ENCODE data around the gene ALDH1A3. TPM values are rescaled to one million over a fixed set of nuclear protein-coding genes. Genes with fewer than 3 reads are reported as not detected.

Gene ALDH1A3
- total RNA-seq, 1 donor from 2014 or later, result not detected

DNA sequence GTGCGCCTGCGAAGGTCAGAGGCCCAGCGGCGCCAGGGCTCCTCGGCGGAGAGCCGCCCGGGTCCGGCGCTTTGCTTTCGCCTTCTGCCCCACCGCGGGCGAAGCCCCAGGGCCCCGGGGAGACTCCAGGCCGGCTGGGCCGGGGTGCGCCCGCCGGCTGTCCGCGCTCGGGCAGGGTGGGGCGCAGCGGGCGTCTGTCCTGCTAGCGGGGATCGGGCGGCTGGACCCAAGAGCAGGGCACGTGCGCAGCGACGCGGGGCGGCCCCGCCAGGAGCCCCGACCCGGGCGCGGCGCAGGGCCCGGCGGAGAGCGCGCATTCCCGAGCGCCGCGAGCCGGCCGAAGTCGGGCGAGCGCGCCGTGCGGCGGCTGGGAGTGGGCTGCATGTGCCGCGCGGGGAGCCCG is 569 bp upstream of the ALDH1A3 start:
- no peaks in the 10 kb centered on the region for H3K9me3 Mint-ChIP-seq
- POLR2A ChIA-PET, result no interaction called here
- H3K4me1 Mint-ChIP-seq, result peaks cover 14% of the 10 kb centered on the region
- CTCF ChIA-PET, result interaction anchor here (1.6 kb wide), 1 partner anchor 128 kb away, joined by 3 read pairs; no protein-coding TSS in a partner anchor
- DNase-seq (no peak), ATAC-seq (ENCODE audit: low read depth) (no peak)
- peaks cover 65% of the 10 kb centered on the region for H3K27me3 Mint-ChIP-seq
- H3K36me3 Mint-ChIP-seq (ENCODE audit: low read depth), result no peaks in the 10 kb centered on the region
- intact Hi-C loops (cut with micrococcal nuclease), result loop anchor here (10.0 kb wide), 1 partner anchor 534 kb away; the partner anchor contains the start of gene ADAMTS17
- TF ChIP-seq, protein P1, sequence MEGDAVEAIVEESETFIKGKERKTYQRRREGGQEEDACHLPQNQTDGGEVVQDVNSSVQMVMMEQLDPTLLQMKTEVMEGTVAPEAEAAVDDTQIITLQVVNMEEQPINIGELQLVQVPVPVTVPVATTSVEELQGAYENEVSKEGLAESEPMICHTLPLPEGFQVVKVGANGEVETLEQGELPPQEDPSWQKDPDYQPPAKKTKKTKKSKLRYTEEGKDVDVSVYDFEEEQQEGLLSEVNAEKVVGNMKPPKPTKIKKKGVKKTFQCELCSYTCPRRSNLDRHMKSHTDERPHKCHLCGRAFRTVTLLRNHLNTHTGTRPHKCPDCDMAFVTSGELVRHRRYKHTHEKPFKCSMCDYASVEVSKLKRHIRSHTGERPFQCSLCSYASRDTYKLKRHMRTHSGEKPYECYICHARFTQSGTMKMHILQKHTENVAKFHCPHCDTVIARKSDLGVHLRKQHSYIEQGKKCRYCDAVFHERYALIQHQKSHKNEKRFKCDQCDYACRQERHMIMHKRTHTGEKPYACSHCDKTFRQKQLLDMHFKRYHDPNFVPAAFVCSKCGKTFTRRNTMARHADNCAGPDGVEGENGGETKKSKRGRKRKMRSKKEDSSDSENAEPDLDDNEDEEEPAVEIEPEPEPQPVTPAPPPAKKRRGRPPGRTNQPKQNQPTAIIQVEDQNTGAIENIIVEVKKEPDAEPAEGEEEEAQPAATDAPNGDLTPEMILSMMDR (IDR thresholded peaks at IDR 0.05), result no peak
- peak overlapping the region; percentile 70 for H3K4me3 Mint-ChIP-seq
- no peak overlapping the region for H3K27ac Mint-ChIP-seq

DNA sequence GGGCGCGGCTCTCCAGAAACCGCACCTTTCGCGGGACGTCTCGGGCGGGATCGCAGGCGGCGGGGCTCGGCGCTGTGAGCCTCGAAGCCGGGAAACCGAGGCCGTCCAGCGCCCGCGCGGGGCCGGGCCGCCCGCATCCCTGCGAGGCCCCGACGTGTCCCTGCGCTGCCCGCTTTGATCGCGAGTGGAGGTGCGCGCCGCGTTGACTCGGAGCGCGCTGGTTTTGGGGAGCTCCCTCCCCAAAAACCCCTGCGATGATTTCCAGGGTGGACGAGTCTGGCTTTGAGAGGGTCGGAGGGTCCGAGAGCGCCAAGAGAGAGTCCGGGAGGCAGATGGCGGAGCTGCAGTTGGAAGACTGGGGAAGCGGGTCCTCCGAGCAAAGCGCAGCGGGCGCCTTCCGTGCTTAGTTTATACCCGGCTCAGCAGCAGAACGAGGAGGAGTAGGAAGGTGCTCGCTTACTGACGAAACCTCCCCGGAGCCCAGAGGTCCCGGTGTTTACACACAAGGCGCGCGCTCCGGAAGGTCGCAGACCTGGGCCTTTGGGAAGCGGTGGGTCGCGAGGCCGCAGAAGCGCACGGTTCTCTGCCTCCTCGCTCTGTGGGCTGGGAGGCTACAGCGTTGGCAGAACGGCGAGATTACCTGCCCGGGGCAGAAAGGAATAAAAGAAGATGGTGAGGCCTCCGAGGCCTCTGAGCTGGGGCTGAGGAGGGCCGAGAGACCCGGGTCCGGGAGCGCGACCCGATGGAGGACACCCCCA is 687 bp downstream of the ALDH1A3 start:
- H3K27ac Mint-ChIP-seq, result no peak overlapping the region
- H3K9me3 Mint-ChIP-seq, result no peaks in the 10 kb centered on the region
- intact Hi-C loops (cut with micrococcal nuclease), result no loop called here
- TF ChIP-seq, protein P1 (IDR thresholded peaks at IDR 0.05), result no peak
- H3K36me3 Mint-ChIP-seq (ENCODE audit: low read depth), result no peaks in the 10 kb centered on the region
- ATAC-seq (ENCODE audit: low read depth) (no peak), DNase-seq (no peak)
- ChIA-PET POLR2A (no interaction called here), CTCF (no interaction called here)
- H3K27me3 Mint-ChIP-seq, result peaks cover 73% of the 10 kb centered on the region
- peaks cover 14% of the 10 kb centered on the region for H3K4me1 Mint-ChIP-seq
- H3K4me3 Mint-ChIP-seq, result peak overlapping the region; percentile 52

DNA sequence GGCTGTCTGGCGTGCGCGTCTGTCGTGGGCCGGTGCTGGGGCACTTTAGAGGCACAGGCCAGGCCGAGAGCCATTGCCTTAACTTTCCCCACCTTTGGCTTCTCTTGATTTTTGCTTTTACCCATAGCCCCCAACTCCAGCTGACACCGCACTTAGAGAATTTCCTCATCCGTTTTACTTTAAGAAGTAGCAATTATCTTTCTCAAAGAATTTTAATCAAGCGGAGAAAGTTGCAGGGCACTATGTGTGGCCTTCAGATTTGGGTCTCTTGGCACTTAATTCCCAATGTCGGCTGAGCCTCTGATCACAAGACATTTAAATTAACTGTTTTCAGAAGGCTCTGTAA is 1.2 kb downstream of the ALDH1A3 start:
- intact Hi-C loops (cut with micrococcal nuclease), result no loop called here

DNA sequence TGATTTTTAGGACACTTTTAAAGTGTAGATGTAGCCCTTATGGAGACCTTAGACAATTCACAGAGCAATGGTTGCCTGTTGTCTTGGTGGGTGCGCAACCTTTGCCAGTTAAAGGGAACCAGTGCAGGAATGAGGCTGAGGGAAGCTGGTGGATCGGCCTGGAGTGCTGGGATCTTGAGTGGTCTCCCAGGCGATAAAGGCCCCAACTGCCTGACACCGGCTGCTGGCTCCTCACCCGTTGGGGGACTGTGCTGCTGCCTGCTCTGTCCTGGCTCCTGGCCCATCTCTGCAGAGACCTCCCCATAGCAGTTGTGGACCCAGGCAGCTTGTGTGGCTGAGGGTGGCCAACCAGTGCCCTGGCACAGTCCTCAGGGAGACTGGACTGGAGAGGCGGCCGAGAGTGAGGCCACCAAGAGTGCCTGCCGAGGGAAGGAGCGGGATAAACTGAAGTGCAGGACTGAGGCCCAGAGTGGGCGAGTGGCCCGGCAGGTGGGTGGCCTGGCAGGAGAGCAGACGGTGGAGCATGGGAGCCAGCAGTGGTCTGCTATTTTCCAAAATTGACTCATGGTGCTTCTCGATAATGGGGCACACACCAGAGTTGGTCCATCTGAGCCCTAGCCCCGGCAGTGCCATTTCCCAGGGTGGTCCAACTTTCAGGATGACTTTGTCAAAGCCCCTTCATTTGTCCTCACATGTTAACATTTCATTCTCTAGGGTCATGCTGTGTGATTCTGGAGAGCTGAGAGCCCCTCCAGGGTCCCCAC is 2.1 kb downstream of the ALDH1A3 start:
- no peak overlapping the region for H3K27ac Mint-ChIP-seq
- CTCF ChIA-PET, result interaction anchor here (1.5 kb wide), 1 partner anchor 9 kb away, joined by 5 read pairs; no protein-coding TSS in a partner anchor

More for the DNA sequence above, 1.2 kb downstream of the ALDH1A3 start:
- peaks cover 74% of the 10 kb centered on the region for H3K27me3 Mint-ChIP-seq
- H3K27ac Mint-ChIP-seq, result no peak overlapping the region
- DNase-seq, result no peak
- peak overlapping the region; percentile 52 for H3K4me3 Mint-ChIP-seq
- ATAC-seq (ENCODE audit: low read depth), result no peak
- CTCF ChIA-PET, result no interaction called here
- POLR2A ChIA-PET, result no interaction called here
- TF ChIP-seq, protein P1 (IDR thresholded peaks at IDR 0.05), result no peak
- H3K36me3 Mint-ChIP-seq (ENCODE audit: low read depth), result no peaks in the 10 kb centered on the region
- no peaks in the 10 kb centered on the region for H3K9me3 Mint-ChIP-seq
- H3K4me1 Mint-ChIP-seq, result peaks cover 14% of the 10 kb centered on the region

DNA sequence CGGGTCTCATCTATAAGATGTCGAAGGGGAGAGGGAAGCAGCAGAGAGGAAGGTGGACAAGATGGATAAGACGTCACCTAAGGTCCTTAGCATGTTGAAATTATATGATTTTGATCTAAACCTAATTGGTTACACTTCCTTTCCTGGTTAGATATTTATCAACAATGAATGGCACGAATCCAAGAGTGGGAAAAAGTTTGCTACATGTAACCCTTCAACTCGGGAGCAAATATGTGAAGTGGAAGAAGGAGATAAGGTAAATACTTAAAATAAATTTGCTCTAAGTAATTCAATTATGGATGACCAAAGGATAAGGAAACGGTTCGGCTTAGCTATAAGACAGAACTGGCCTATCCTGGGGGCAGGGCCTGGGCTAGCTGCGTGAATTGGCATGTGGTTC is 5.5 kb downstream of the ALDH1A3 start:
- TF ChIP-seq, protein P1 (IDR thresholded peaks at IDR 0.05), result no peak
- POLR2A ChIA-PET, result no interaction called here
- Mint-ChIP-seq H3K36me3 (ENCODE audit: low read depth) (no peaks in the 10 kb centered on the region), H3K9me3 (no peaks in the 10 kb centered on the region), H3K4me1 (peaks cover 9% of the 10 kb centered on the region), H3K4me3 (no peak overlapping the region), H3K27me3 (peaks cover 65% of the 10 kb centered on the region), H3K27ac (no peak overlapping the region)
- intact Hi-C loops (cut with micrococcal nuclease), result no loop called here
- DNase-seq, result no peak
- no peak for ATAC-seq (ENCODE audit: low read depth)
- CTCF ChIA-PET, result no interaction called here

More for the DNA sequence above, 2.1 kb downstream of the ALDH1A3 start:
- peaks cover 72% of the 10 kb centered on the region for H3K27me3 Mint-ChIP-seq
- peaks cover 14% of the 10 kb centered on the region for H3K4me1 Mint-ChIP-seq
- H3K4me3 Mint-ChIP-seq, result no peak overlapping the region
- no peaks in the 10 kb centered on the region for H3K9me3 Mint-ChIP-seq
- TF ChIP-seq, protein P1 (IDR thresholded peaks at IDR 0.05), result no peak
- H3K36me3 Mint-ChIP-seq (ENCODE audit: low read depth), result no peaks in the 10 kb centered on the region
- intact Hi-C loops (cut with micrococcal nuclease), result no loop called here
- no peak for DNase-seq
- POLR2A ChIA-PET, result no interaction called here
- ATAC-seq (ENCODE audit: low read depth), result no peak
